Tongue (tissue), 2 donors: ENCODE data around the gene TNFRSF4. TPM values are rescaled to one million over a fixed set of nuclear protein-coding genes. Genes with fewer than 3 reads are reported as not detected.
"Not testable (repeated sequence)": the region's sequence is repeated elsewhere in the genome, so short reads cannot be mapped to it uniquely, and the experiment has no call there.

Experiments used
- DNase-seq: peaks from one replicate; pipeline ENCODE4 v3.0.0-alpha.2; 2015
- total RNA-seq: library from RNA; depleted of rRNA; stranded (reverse); fragments of >200 nt; gene quantifications from one replicate; pipeline ENCODE4 v1.2.3, GENCODE V29; 2014

TNFRSF4 gene
- 2.9 TPM for total RNA-seq

- no peak for DNase-seq
Observed at GRCh38 chr1:1213345-1214265, at the start of gene TNFRSF4. Gene TNFRSF4, minus strand, starts transcription at chr1:1214153. Its CDS starts 26 bp downstream, at chr1:1214127.

- no peak for DNase-seq
Observed at GRCh38 chr1:1262758-1263157, 48.8 kb upstream of the TNFRSF4 start.

GRCh38 chr1:1262071-1262470 lies 48.1 kb upstream of the TNFRSF4 start:
- no peak for DNase-seq

GRCh38 chr1:1260843-1261560 lies 47.0 kb upstream of the TNFRSF4 start:
- DNase-seq = no peak

DNA sequence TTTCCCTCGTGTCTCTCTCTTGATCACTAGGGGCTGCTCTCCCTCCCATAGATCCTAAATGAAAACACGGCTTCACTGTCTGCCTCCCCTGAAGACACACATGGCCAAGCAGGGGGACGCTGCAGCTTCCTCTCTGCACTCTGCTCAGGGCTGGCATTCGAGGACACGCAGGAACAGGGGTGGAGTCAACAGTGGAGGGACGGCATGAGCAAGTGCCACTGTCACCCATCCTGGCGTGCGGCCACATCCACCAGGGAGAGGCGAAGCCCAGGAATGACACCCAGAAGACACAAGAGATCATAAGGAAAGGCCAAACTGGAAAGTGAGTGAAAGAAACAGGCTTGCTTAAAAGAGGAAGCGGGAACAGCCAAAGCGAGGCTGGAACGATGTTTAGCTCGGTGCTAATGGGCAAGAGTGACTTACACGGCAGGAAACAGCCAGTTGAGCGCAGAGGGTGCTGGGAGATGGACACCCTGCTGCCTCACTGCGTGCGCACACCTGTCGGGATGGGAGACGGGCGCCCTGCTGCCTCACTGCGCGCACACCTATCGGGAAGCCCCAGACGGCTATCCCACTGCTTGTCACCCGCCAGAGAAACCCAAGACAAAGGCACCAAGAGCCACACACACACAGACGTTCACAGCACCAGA lies 46.1 kb upstream of the TNFRSF4 start:
- DNase-seq = no peak

- no peak for DNase-seq
Observed at GRCh38 chr1:1259540-1259939, 45.6 kb upstream of the TNFRSF4 start.

GRCh38 chr1:1259119-1259488 lies 45.2 kb upstream of the TNFRSF4 start:
- DNase-seq = no peak

GRCh38 chr1:1256956-1257871 lies 43.3 kb upstream of the TNFRSF4 start:
- no peak for DNase-seq

- no peak for DNase-seq
Observed at GRCh38 chr1:1255611-1256010, 41.7 kb upstream of the TNFRSF4 start.

DNA sequence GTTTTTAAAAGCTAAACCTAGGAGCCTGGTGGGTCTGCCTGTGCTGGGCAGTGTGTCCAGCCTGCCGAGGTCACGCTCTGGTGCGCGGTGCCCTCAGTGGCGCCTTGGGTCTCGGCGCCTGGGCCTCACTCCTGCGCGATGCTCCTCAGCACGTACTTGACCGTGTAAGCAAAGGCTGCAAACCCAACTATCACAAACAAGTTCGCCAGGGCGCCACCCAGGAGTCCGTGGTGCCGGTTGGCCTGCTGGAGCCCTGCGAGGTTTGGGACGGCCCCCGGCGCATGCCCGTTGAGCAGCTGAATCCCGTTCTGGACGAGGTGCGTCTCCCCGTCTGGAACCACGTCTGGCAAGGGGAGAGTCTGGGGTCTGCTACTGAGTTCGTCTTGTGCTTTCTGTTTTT lies 41.1 kb upstream of the TNFRSF4 start:
- DNase-seq = no peak

DNA sequence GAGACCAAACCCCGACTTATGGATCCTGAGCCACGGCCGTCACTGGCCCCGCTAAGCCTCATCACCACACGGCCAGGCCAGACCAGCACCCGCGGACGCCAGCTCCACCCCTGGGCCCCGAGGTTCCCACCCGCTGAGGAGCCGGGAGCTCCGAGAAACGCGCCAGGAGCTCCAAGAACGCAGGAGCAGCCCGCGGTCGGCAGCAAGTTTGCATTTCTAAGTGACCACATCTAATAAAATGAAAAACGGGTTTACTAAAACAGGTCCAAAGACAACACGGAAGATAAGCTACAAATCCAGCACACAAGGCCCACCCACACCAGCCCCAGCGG lies 40.7 kb upstream of the TNFRSF4 start:
- no peak for DNase-seq

- DNase-seq = no peak
Observed at GRCh38 chr1:1253972-1254666, 40.2 kb upstream of the TNFRSF4 start.

GRCh38 chr1:1253314-1253713 lies 39.4 kb upstream of the TNFRSF4 start:
- no peak for DNase-seq

DNA sequence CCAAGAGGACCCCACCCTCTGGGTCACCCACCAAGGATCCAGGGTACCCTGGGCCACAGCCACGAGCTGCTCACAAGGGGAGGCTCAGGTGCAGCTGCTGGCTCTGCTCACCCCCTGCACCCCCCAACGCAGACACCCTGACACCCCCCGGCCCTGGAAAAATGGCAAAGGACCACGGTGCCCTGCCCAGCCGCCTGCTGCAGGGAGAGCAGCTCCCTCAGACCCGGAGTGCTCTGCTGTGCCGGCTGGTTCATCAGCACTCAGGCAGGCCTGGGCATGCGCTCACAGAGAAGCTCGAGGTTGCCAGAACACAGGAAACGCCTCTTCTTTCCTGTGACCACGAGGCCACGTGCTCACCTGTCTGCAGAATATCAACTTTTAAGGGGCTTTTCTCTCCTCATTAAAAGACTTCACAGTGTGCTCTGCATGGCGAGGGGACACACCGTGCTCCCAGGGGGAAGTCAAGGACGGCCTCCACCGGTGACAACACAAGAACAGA lies 36.9 kb upstream of the TNFRSF4 start:
- no peak for DNase-seq

DNA sequence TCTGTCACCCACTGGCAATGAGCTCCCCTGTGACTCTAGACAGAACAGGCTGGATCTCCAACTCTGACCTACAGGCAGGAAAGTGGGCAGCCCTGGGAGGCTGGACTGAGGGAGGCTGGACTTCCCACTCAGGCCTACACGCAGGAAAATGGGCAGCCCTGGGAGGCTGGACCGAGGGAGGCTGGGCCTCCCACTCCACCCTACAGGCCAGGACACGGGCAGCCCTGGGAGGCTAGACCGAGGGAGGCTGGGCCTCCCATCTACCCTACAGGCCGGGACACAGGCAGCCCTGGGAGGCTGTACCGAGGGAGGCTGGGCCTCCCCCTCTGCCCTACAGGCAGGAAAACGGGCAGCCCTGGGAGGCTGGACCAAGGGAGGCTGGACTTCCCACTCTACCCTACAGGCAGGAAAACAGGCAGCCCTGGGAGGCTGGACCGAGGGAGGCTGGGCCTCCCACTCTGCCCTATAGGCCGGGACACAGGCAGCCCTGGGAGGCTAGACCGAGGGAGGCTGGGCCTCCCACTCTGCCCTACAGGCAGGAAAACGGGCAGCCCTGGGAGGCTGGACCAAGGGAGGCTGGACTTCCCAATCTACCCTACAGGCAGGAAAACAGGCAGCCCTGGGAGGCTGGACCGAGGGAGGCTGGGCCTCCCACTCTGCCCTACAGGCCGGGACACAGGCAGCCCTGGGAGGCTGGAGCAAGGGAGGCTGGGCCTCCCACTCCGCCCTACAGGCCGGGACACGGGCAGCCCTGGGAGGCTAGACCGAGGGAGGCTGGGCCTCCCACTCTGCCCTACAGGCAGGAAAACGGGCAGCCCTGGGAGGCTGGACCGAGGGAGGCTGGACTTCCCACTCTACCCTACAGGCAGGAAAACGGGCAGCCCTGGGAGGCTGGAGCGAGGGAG lies 34.3 kb upstream of the TNFRSF4 start:
- DNase-seq = not testable (repeated sequence)

- no peak for DNase-seq
Observed at GRCh38 chr1:1247341-1247913, 33.5 kb upstream of the TNFRSF4 start.

DNA sequence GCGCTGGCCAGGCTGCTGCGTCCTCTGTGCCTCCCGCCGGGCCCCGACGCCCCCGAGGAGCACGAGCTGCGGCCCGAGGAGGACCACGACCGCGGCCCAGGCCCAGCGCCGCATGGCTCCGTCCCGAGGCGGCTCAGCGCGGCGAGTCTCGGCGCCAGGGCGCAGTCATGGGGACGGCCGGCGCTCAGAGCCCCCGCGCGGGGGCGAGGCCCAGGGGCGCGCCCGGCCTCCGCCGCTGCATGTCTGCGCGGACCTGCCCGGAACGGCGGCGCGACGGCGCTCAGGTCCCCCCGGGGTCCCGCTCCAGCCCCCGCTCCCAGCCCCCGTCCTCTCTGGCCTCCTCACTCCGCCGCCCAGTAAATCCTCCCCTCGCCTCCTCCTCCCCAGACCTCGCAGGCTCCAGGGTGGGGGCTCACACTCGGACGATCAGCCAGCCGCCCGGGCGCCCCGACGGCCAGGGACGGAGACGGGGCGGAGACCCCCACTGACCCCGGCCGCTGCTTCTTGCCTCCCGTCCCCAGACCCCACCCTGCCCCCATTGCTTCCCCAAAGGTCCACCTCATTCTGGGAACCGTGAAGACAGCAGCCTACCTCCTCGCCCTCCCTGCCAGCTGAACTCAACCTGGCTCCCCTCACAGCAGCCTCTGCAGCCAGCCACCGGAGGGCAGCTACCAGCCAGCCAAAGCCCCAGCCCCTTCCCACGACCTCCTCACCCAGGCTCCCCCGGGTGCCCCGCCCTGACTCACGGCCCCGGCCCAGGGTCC lies 32.8 kb upstream of the TNFRSF4 start, which contains the start of gene C1QTNF12:
Gene C1QTNF12 (minus strand): TSS at position 146 of the 764 bp plus-strand sequence. CDS start 32 bp downstream, at position 114.
- DNase-seq = no peak

- no peak for DNase-seq
Observed at GRCh38 chr1:1245817-1246576, 32.0 kb upstream of the TNFRSF4 start.
